Lung (tissue), 12 donors: ENCODE results near the gene CRYGA. TPM values are rescaled to one million over a fixed set of nuclear protein-coding genes. Genes with fewer than 3 reads are reported as not detected.
"Not testable (repeated sequence)": the region's sequence is repeated elsewhere in the genome, so short reads cannot be mapped to it uniquely, and the experiment has no call there.

Experiments used
- ATAC-seq: fragments of 200-7000 bp; cut with Tn5 transposase; one replicate; pipeline ENCODE4 v1.9.1; 2020; ENCODE audit warnings: moderate number of reproducible peaks; ENCODE audit not compliant: insufficient read depth, low FRiP score
- DNase-seq, 3 donors: peaks; one replicate each; pipeline ENCODE4 v3.0.0-alpha.2; 2013 to 2017
- H3K27ac ChIP-seq, 2 donors: one replicate each; pipeline ENCODE4 v1.5.1; 2013; ENCODE audit warnings: mild to moderate bottlenecking in 2 of 2, moderate library complexity in 2 of 2, control low read depth in 1 of 2, inconsistent platforms in 1 of 2, low read depth in 1 of 2, low read length in 1 of 2
- H3K27me3 ChIP-seq, 3 donors: one replicate each; pipeline ENCODE4 v1.5.1; 2013; ENCODE audit warnings: low read length in 2 of 3; ENCODE audit not compliant: control insufficient read depth in 3 of 3, insufficient read depth in 3 of 3
- H3K36me3 ChIP-seq, 4 donors: one replicate each; pipeline ENCODE4 v1.5.1; 2013; ENCODE audit warnings: low read length in 4 of 4, mild to moderate bottlenecking in 1 of 4, moderate library complexity in 1 of 4; ENCODE audit not compliant: control insufficient read depth in 4 of 4, insufficient read depth in 4 of 4
- H3K4me1 ChIP-seq, 5 donors: one replicate each; pipeline ENCODE4 v1.5.1; 2013; ENCODE audit warnings: low read length in 5 of 5, mild to moderate bottlenecking in 2 of 5, moderate library complexity in 1 of 5; ENCODE audit not compliant: control insufficient read depth in 5 of 5, insufficient read depth in 5 of 5
- H3K4me3 ChIP-seq: one replicate; pipeline ENCODE4 v1.5.1; 2013; ENCODE audit warnings: mild to moderate bottlenecking, control low read depth, moderate library complexity
- H3K9ac ChIP-seq, 2 donors: one replicate each; pipeline ENCODE4 v1.5.1; 2013; ENCODE audit warnings: low read length in 2 of 2, control low read depth in 1 of 2; ENCODE audit not compliant: insufficient read depth in 1 of 2
- H3K9me3 ChIP-seq, 4 donors: one replicate each; pipeline ENCODE4 v1.5.1; 2013; ENCODE audit warnings: low read length in 3 of 4, mild to moderate bottlenecking in 1 of 4, moderate library complexity in 1 of 4; ENCODE audit not compliant: control insufficient read depth in 4 of 4, insufficient read depth in 3 of 4
- WGBS, 2 donors: extraction: QIAGEN DNeasy Blood & Tissue Kit; methylation state at CpG; one replicate each; pipeline ENCODE4 v1.1.7; 2013; 5-methylcytosine and 5-hydroxymethylcytosine counted together
- polyA plus RNA-seq, 2 donors: library from polyadenylated mRNA; stranded (reverse); fragments of 200-250 nt; gene quantifications; one replicate each; pipeline ENCODE4 v1.2.1, GENCODE V29; 2013
- total RNA-seq, 2 donors: library from RNA; depleted of rRNA in 1 of 2; stranded (reverse); fragments of >200 nt in 1 of 2; gene quantifications; one replicate each; pipeline ENCODE4 v1.2.1, GENCODE V29; 2014 to 2021
- TF ChIP-seq, protein P1 (sequence below): IDR thresholded peaks from 2 replicates; pipeline ENCODE4 v1.5.1; 2012; ENCODE audit warnings: mild to moderate bottlenecking; ENCODE audit errors: control extremely low read depth, extremely low read depth
- donor health status: control.
- donor health status: control.
- donor health status: Bipolar disorder and iron deficiency.
- donor health status: healthy.
- donor health status: DM: yes; HTN: yes; CAD: no.

CRYGA gene
- total and polyA plus RNA-seq, 4 donors: not detected

DNA sequence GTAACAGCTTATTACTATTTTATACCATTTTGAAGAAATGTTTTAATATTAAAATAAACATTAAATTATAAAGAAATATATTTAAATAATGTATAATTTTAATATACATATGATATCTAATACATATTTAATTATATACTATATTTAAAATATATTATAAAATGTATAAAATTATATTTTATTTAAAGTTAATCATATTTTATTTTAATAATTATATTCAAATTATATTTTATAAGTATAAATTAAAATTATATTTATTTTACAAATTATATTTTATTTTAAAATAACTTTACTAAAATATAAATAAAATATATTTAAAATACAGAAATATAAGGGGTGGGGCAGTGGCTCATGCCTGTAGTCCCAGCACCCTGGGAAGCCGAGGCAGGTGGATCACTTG is 41.1 kb downstream of the CRYGA start:
- ATAC-seq: no peak
- TF ChIP-seq, protein P1, sequence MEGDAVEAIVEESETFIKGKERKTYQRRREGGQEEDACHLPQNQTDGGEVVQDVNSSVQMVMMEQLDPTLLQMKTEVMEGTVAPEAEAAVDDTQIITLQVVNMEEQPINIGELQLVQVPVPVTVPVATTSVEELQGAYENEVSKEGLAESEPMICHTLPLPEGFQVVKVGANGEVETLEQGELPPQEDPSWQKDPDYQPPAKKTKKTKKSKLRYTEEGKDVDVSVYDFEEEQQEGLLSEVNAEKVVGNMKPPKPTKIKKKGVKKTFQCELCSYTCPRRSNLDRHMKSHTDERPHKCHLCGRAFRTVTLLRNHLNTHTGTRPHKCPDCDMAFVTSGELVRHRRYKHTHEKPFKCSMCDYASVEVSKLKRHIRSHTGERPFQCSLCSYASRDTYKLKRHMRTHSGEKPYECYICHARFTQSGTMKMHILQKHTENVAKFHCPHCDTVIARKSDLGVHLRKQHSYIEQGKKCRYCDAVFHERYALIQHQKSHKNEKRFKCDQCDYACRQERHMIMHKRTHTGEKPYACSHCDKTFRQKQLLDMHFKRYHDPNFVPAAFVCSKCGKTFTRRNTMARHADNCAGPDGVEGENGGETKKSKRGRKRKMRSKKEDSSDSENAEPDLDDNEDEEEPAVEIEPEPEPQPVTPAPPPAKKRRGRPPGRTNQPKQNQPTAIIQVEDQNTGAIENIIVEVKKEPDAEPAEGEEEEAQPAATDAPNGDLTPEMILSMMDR: no peak
- WGBS, 2 donors: 92 to 98% methylated on average over 1 of the region's 1 CpG

GRCh38 chr2:208118918-208119317 is 44.5 kb downstream of the CRYGA start:
- WGBS, 2 donors: 98% methylated on average over 3 of the region's 3 CpGs
- H3K4me1 ChIP-seq: no peaks in the 10 kb centered on the region
- DNase-seq: no peak
- TF ChIP-seq, protein P1: no peak
- no peak overlapping the region for H3K4me3 ChIP-seq
- no peak overlapping the region for H3K27ac ChIP-seq
- no peak for ATAC-seq
- no peak overlapping the region for H3K9ac ChIP-seq
- peaks cover 0 to 5% (median 4%) of the 10 kb centered on the region in 3 donors for H3K27me3 ChIP-seq
- peaks cover 0 to under 1% (median 0%) of the 10 kb centered on the region in 4 donors for H3K9me3 ChIP-seq
- no peaks in the 10 kb centered on the region for H3K36me3 ChIP-seq

More for the DNA sequence above, 41.1 kb downstream of the CRYGA start:
- Histone ChIP-seq H3K4me3 (no peak overlapping the region), H3K27ac (no peak overlapping the region), H3K9ac (no peak overlapping the region), H3K4me1 (peaks cover 0 to 5% (median 0%) of the 10 kb centered on the region in 5 donors), H3K27me3 (peaks cover 0 to 11% (median 7%) of the 10 kb centered on the region in 3 donors), H3K9me3 (peaks cover 0 to 2% (median 0%) of the 10 kb centered on the region in 4 donors), H3K36me3 (no peaks in the 10 kb centered on the region)
- no peak for DNase-seq

DNA sequence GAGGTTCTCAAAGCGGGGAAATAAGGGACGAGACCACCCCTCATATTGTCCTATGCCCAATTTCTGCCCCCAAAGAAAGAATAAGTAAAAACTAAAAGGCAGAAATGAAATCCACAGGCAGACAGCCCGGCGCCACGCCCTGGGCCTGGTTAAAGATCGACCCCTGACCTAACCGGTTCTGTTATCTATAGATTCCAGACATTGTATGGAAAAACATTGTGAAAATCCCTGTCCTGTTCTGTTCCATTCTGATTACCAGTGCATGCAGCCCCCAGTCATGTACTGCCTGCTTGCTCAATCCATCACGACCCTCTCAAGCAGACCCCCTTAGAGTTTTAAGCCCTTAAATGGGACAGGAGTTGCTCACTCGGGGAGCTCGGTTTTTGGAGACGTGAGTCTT is 46.0 kb downstream of the CRYGA start:
- not testable (repeated sequence) for H3K4me3 ChIP-seq, H3K27ac ChIP-seq, DNase-seq, H3K9me3 ChIP-seq, H3K9ac ChIP-seq, H3K27me3 ChIP-seq, H3K4me1 ChIP-seq, ATAC-seq, H3K36me3 ChIP-seq
- 92 to 93% methylated on average over 11 of the region's 11 CpGs for WGBS, 2 donors

DNA sequence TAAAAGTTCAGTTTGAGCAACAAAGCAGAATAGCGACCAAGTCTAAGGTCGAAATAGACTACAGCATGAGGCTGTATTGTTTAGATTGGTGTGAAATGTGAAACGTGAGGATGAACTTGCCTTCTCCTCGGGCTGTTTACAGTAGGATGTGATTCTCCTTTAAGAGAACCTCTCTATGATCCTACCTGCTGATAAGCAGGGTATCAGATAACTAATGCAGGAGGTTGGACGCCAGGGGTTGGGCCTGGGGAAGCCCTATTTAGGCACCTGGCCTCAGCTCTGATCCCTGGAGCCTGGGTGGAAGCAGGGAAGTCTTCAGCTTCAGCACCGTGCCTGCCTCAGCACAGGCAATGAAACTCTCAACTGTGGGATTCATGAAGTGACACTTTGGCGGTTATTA is 50.4 kb downstream of the CRYGA start:
- no peaks in the 10 kb centered on the region for H3K36me3 ChIP-seq
- no peak overlapping the region for H3K4me3 ChIP-seq
- no peaks in the 10 kb centered on the region for H3K9me3 ChIP-seq
- H3K9ac ChIP-seq: no peak overlapping the region
- 41 to 74% methylated on average over 7 of the region's 7 CpGs for WGBS, 2 donors
- ATAC-seq: no peak
- no peak overlapping the region for H3K27ac ChIP-seq
- no peak for DNase-seq
- H3K27me3 ChIP-seq: peaks cover 0 to 13% (median 8%) of the 10 kb centered on the region in 3 donors
- H3K4me1 ChIP-seq: peaks cover 0 to 5% (median 0%) of the 10 kb centered on the region in 5 donors
- TF ChIP-seq, protein P1: no peak

GRCh38 chr2:208112273-208112745 is 51.1 kb downstream of the CRYGA start:
- H3K36me3 ChIP-seq, H3K4me3 ChIP-seq, ATAC-seq, H3K9me3 ChIP-seq, H3K27ac ChIP-seq, H3K4me1 ChIP-seq, H3K9ac ChIP-seq: not testable (repeated sequence)
- DNase-seq: peak in 2 of 3 donors; percentile 7 to 35
- WGBS, 2 donors: 16 to 71% methylated on average over 32 to 36 of the region's 36 CpGs
- peaks cover 0 to 13% (median 8%) of the 10 kb centered on the region in 3 donors for H3K27me3 ChIP-seq
